Activated naive CD4-positive, alpha-beta T cell treated with anti-CD3 and anti-CD28 coated beads for 36 hours (primary cell): ENCODE data around the gene OR4D2. TPM values are rescaled to one million over a fixed set of nuclear protein-coding genes. Genes with fewer than 3 reads are reported as not detected.

Experiments
- CTCF ChIA-PET: fragments of 350-600 bp; sonication (Branson Sonifier 250); formaldehyde crosslinking; loops from one replicate; lab custom pipeline; 2021; ENCODE audit warnings: antibody characterized with exemption; lab: Charles Lee
- DNase-seq: peaks from one replicate; pipeline ENCODE4 v3.0.0-alpha.2; 2020
- H3K27ac Mint-ChIP-seq: one replicate; pipeline ENCODE4 v1.8.0; 2021; ENCODE audit warnings: mild to moderate bottlenecking, mixed read lengths
- H3K27me3 Mint-ChIP-seq: one replicate; pipeline ENCODE4 v1.8.0; 2021; ENCODE audit warnings: low read depth, mixed read lengths
- H3K36me3 Mint-ChIP-seq: one replicate; pipeline ENCODE4 v1.8.0; 2021; ENCODE audit warnings: low read depth, mixed read lengths
- H3K4me1 Mint-ChIP-seq: one replicate; pipeline ENCODE4 v1.8.0; 2021; ENCODE audit warnings: low read depth, mixed read lengths
- H3K4me3 Mint-ChIP-seq: one replicate; pipeline ENCODE4 v1.8.0; 2021; ENCODE audit warnings: mild to moderate bottlenecking, moderate library complexity, mixed read lengths
- H3K9me3 Mint-ChIP-seq: one replicate; pipeline ENCODE4 v1.8.0; 2021; ENCODE audit warnings: mixed read lengths
- intact Hi-C: fragments of 100-400 bp; cut with micrococcal nuclease; formaldehyde crosslinking; loops from one replicate; pipeline ENCODE4 v1.15.1; 2023
- total RNA-seq, 2 experiments: library from RNA; stranded (reverse); gene quantifications; one replicate each; pipeline ENCODE4 v1.2.3, GENCODE V29; 2021

Gene OR4D2
- total RNA-seq, 2 experiments from 2014 or later = not detected

DNA sequence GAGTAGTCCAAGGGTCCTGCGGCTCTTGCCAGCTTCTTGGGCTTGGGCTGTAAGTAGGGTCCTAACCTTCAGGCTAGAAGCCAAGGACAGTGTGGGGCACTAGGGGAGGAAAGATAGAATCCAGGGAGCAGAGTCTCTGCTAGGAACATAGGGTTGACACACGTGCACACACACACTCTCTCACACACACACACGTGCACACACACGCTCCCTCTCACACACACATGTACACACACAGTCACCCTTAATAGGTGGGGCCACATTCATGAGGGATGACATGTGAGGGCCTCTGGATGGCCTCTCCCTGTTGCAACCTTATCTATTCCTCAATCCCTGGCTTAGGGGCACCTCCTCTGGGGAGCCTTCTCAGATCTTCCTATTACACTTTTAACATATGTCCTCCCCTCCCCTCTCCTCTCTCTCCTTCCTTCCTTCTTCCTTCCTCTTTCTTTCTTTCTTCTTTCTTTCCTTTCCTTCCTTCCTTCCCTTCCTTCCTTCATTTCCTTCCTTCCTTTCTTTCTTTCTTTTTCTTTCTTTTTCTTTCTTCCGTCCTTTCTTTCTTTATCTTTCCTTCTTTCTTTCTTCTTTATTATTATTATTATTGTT, 28.8 kb downstream of the OR4D2 start:
- H3K4me3 Mint-ChIP-seq = no peak overlapping the region
- intact Hi-C loops = no loop called here
- H3K36me3 Mint-ChIP-seq = no peaks in the 10 kb centered on the region
- H3K27ac Mint-ChIP-seq = no peak overlapping the region
- H3K27me3 Mint-ChIP-seq = no peaks in the 10 kb centered on the region
- no peaks in the 10 kb centered on the region for H3K4me1 Mint-ChIP-seq
- no peak for DNase-seq
- no peaks in the 10 kb centered on the region for H3K9me3 Mint-ChIP-seq
- CTCF ChIA-PET = no interaction called here

DNA sequence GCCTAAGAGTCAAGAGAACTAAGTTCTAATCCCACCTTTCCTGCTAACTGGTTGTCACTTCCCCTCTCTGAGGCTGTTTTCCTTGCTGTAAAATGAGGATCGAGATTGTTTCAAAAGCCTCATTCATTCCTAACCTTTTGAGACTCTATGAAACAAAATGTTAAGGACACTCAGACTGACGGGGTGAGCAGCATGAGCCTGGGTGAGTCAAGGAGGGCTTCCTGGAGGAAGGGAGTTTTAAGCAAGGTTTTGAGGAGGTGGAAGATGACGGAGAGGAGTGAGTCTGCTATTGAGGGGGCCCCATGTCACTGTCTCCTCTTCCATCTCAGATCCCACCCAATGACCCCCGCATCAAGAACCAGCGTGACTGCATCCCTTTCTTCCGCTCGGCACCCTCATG, 29.8 kb downstream of the OR4D2 start:
- Mint-ChIP-seq H3K27me3 (no peaks in the 10 kb centered on the region), H3K27ac (no peak overlapping the region), H3K9me3 (no peaks in the 10 kb centered on the region), H3K36me3 (no peaks in the 10 kb centered on the region), H3K4me3 (no peak overlapping the region), H3K4me1 (no peaks in the 10 kb centered on the region)
- no peak for DNase-seq
- CTCF ChIA-PET = no interaction called here
- intact Hi-C loops = no loop called here

DNA sequence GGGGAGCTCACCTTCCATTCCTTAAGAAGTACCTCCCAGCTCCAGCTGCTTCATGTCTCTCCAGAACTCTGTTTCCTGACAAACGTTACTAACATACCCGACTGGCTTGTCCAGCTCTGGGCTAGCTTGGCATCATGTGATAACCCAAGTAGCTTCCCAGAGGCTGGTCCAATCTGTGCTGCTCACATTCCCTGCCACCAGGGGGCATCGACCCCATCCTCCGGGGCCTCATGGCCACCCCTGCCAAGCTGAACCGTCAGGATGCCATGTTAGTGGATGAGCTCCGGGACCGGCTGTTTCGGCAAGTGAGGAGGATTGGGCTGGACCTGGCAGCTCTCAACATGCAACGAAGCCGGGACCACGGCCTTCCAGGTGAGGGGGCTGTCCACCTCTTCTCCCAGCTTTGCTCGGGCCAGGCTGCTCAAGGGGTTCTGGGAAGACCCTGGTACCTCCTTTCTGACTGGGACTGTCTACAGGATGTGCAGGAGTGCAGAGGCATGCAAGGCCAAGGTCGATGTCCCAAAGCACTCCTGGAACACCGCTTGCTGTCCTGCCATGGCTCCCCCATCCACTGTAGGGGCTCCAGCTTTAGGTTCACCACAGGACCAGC, 33.3 kb downstream of the OR4D2 start:
- Mint-ChIP-seq H3K27me3 (no peaks in the 10 kb centered on the region), H3K27ac (no peak overlapping the region), H3K4me1 (no peaks in the 10 kb centered on the region), H3K36me3 (no peaks in the 10 kb centered on the region), H3K9me3 (no peaks in the 10 kb centered on the region), H3K4me3 (no peak overlapping the region)
- DNase-seq = peak; percentile 67
- intact Hi-C loops = loop anchor here (5.0 kb wide), 2 partner anchors 47 to 247 kb away; no protein-coding TSS in a partner anchor
- CTCF ChIA-PET = interaction anchor here (0.6 to 3.5 kb wide), 22 partner anchors 9 to 214 kb away, joined by 3 to 23 read pairs (median 4); partner anchors contain the start of genes LPO and MKS1

DNA sequence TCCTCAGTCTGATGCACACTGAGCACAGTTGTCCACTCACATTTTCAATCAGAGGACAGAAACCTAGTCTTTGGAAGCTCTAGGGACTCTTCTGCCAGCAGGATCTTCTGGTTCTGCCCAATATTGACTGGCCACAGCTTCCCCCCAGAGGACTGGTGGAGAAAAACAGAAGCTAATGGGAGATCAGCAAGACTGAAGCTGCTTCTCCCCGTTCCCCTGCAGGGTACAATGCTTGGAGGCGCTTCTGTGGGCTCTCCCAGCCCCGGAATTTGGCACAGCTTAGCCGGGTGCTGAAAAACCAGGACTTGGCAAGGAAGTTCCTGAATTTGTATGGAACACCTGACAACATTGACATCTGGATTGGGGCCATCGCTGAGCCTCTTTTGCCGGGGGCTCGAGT, 36.1 kb downstream of the OR4D2 start:
- H3K27me3 Mint-ChIP-seq = no peaks in the 10 kb centered on the region
- no peaks in the 10 kb centered on the region for H3K9me3 Mint-ChIP-seq
- CTCF ChIA-PET = interaction anchor here (2.2 to 3.5 kb wide), 2 partner anchors 13 to 115 kb away, joined by 6 to 23 read pairs; no protein-coding TSS in a partner anchor
- no peaks in the 10 kb centered on the region for H3K4me1 Mint-ChIP-seq
- H3K27ac Mint-ChIP-seq = no peak overlapping the region
- intact Hi-C loops = loop anchor here (5.0 kb wide), 2 partner anchors 44 to 244 kb away; no protein-coding TSS in a partner anchor
- H3K4me3 Mint-ChIP-seq = no peak overlapping the region
- DNase-seq = no peak
- H3K36me3 Mint-ChIP-seq = no peaks in the 10 kb centered on the region

GRCh38 chr17:58204796-58205195, 38.0 kb downstream of the OR4D2 start:
- no peak for DNase-seq
- H3K4me1 Mint-ChIP-seq = no peaks in the 10 kb centered on the region
- H3K36me3 Mint-ChIP-seq = peaks cover 5% of the 10 kb centered on the region
- no peaks in the 10 kb centered on the region for H3K9me3 Mint-ChIP-seq
- H3K27me3 Mint-ChIP-seq = no peaks in the 10 kb centered on the region
- H3K27ac Mint-ChIP-seq = no peak overlapping the region
- intact Hi-C loops = loop anchor here (5.0 kb wide), 2 partner anchors 43 to 243 kb away; no protein-coding TSS in a partner anchor
- no peak overlapping the region for H3K4me3 Mint-ChIP-seq
- CTCF ChIA-PET = no interaction called here

- intact Hi-C loops = no loop called here
- DNase-seq = no peak
- Mint-ChIP-seq H3K4me3 (no peak overlapping the region), H3K36me3 (peaks cover 8% of the 10 kb centered on the region), H3K27me3 (no peaks in the 10 kb centered on the region), H3K27ac (no peak overlapping the region), H3K9me3 (no peaks in the 10 kb centered on the region), H3K4me1 (no peaks in the 10 kb centered on the region)
- CTCF ChIA-PET = no interaction called here
Measured at GRCh38 chr17:58205936-58206335, 39.2 kb downstream of the OR4D2 start.

DNA sequence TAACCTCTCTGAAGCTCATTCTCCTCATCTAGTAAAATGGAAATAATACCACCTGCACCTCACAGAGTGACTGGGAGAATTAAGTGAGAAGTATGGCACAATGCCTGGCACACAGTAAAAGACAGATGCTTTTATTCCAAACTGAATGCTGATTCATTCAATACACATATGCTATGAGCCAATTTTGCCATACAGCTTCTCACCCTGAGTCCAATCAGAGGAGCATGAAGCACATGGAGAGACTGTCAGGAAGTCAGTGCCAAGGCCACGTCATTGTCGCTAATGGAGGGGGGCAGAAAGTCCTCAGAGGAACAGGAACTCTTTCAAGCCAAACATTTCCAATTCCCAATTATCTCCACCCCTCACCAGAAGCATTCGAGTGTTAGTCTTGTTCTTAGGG, 40.7 kb downstream of the OR4D2 start:
- intact Hi-C loops = no loop called here
- H3K36me3 Mint-ChIP-seq = peaks cover 10% of the 10 kb centered on the region
- no peaks in the 10 kb centered on the region for H3K9me3 Mint-ChIP-seq
- H3K27me3 Mint-ChIP-seq = no peaks in the 10 kb centered on the region
- H3K4me3 Mint-ChIP-seq = no peak overlapping the region
- DNase-seq = no peak
- CTCF ChIA-PET = no interaction called here
- no peak overlapping the region for H3K27ac Mint-ChIP-seq
- H3K4me1 Mint-ChIP-seq = no peaks in the 10 kb centered on the region

DNA sequence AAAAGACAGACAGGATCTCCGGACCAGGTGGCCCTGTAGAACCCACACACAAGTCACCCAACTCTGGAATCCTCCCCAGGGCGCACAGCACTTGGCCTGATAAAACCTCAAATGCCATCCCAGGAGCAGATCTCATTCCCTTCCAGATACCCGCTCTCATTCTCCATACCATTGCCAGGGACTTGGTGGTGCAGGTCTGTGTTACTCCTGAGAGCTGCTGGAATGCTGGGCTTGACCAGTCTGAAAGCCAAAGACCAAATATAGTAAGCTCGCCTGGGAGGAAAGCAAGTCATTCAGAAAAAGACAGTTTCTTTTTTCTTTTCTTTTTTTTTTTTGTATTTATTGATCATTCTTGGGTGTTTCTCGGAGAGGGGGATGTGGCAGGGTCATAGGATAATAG, 41.6 kb downstream of the OR4D2 start:
- Mint-ChIP-seq H3K4me1 (no peaks in the 10 kb centered on the region), H3K9me3 (no peaks in the 10 kb centered on the region), H3K36me3 (peaks cover 13% of the 10 kb centered on the region), H3K4me3 (no peak overlapping the region), H3K27ac (no peak overlapping the region), H3K27me3 (no peaks in the 10 kb centered on the region)
- DNase-seq = no peak
- CTCF ChIA-PET = no interaction called here
- intact Hi-C loops = no loop called here

DNA sequence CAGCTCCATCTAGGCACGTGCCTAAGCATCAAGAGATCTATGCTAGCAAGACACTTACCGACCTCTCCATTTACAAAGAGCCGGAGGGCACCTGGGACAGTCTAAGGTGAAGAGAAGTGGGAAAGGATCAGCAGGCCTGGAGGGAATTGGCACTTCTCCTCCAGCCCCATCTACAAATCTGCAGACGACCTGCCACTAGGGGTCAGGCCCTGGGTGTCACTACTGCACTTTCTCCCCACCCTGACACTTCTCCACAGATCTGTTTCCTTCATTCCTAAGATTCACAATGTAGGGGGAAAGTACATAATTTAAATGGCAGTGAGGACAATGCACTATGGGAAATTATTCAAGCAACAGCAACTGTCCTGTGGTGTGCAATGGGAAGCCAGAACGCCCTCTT, 44.1 kb downstream of the OR4D2 start:
- H3K27ac Mint-ChIP-seq = no peak overlapping the region
- CTCF ChIA-PET = no interaction called here
- intact Hi-C loops = no loop called here
- H3K9me3 Mint-ChIP-seq = no peaks in the 10 kb centered on the region
- DNase-seq = no peak
- H3K27me3 Mint-ChIP-seq = no peaks in the 10 kb centered on the region
- H3K36me3 Mint-ChIP-seq = peaks cover 18% of the 10 kb centered on the region
- H3K4me3 Mint-ChIP-seq = no peak overlapping the region
- H3K4me1 Mint-ChIP-seq = no peaks in the 10 kb centered on the region

DNA sequence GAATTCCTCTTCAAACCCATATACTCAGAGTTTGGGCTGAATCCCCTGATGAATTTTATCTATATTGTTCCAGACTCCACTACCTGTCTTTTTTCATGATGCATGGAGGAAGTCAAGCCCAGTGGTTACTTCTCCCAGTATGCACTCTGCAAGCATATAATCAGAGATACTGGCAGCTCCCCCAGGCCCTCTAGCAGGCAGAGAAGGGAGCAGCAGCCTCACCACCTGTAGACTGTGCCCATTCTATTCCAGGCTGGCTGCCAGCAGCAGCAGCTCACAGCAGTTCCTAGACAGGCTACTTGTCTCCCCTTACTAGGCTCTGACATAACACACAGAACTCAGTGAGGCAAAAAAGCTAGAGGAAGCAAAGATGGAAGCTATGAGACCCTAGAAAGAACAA, 48.9 kb downstream of the OR4D2 start:
- Mint-ChIP-seq H3K4me1 (peaks cover 23% of the 10 kb centered on the region), H3K9me3 (no peaks in the 10 kb centered on the region), H3K36me3 (peaks cover 14% of the 10 kb centered on the region), H3K27me3 (no peaks in the 10 kb centered on the region), H3K27ac (no peak overlapping the region), H3K4me3 (no peak overlapping the region)
- DNase-seq = no peak
- CTCF ChIA-PET = interaction anchor here (1.5 to 4.6 kb wide), 3 partner anchors 15 to 43 kb away, joined by 3 to 23 read pairs (median 4); no protein-coding TSS in a partner anchor
- intact Hi-C loops = loop anchor here (5.0 kb wide), 1 partner anchor 208 kb away; the partner anchor contains the start of gene SRSF1

GRCh38 chr17:58217766-58218165, 51.0 kb downstream of the OR4D2 start:
- intact Hi-C loops = loop anchor here (2.0 to 5.0 kb wide), 2 partner anchors 135 to 210 kb away; partner anchors contain the start of genes DYNLL2 and SRSF1
- no peaks in the 10 kb centered on the region for H3K27me3 Mint-ChIP-seq
- no peak for DNase-seq
- no peaks in the 10 kb centered on the region for H3K9me3 Mint-ChIP-seq
- H3K27ac Mint-ChIP-seq = no peak overlapping the region
- peaks cover 23% of the 10 kb centered on the region for H3K4me1 Mint-ChIP-seq
- peak overlapping the region; percentile 22 for H3K4me3 Mint-ChIP-seq
- H3K36me3 Mint-ChIP-seq = peaks cover 11% of the 10 kb centered on the region
- CTCF ChIA-PET = interaction anchor here (4.6 kb wide), 1 partner anchor 17 kb away, joined by 23 read pairs; no protein-coding TSS in a partner anchor

- CTCF ChIA-PET = interaction anchor here (1.4 to 1.8 kb wide), 2 partner anchors 19 to 31 kb away, joined by 5 to 7 read pairs; no protein-coding TSS in a partner anchor
- H3K9me3 Mint-ChIP-seq = no peaks in the 10 kb centered on the region
- H3K4me3 Mint-ChIP-seq = peak within 1 kb of the TSS; percentile 82
- H3K27me3 Mint-ChIP-seq = no peaks in the 10 kb centered on the region
- intact Hi-C loops = loop anchor here (1.0 to 5.0 kb wide), 3 partner anchors 136 to 299 kb away; partner anchors contain the start of genes DYNLL2 and SRSF1
- peaks cover 6% of the 10 kb centered on the region for H3K36me3 Mint-ChIP-seq
- peak; percentile 97 for DNase-seq
- peaks cover 25% of the 10 kb centered on the region for H3K4me1 Mint-ChIP-seq
- peak within 1 kb of the TSS; percentile 92 for H3K27ac Mint-ChIP-seq
Measured at GRCh38 chr17:58219007-58219788, 52.4 kb downstream of the OR4D2 start, which contains the start of gene MKS1. Gene MKS1, minus strand, starts transcription at chr17:58219255. Its CDS starts 25 bp downstream, at chr17:58219230.
